Uterus (tissue), 2 donors: ENCODE measurements around the gene UPB1.

ENCODE experiments used
- CTCF ChIP-seq, 4 experiments: fragments of 200-600 bp in 2 of 4; fragments of 450-650 bp in 2 of 4; sonication (generic) in 2 of 4; IDR thresholded peaks; one replicate each; pipeline ENCODE4 v1.5.1; 2016 to 2019; ENCODE audit warnings: antibody characterized with exemption in 4 of 4, mild to moderate bottlenecking in 2 of 4, moderate library complexity in 1 of 4
- POLR2A ChIP-seq, 2 donors: fragments of 450-650 bp; IDR thresholded peaks; one replicate each; pipeline ENCODE4 v1.6.1; 2016; ENCODE audit warnings: antibody characterized with exemption in 2 of 2, mild to moderate bottlenecking in 1 of 2, moderate library complexity in 1 of 2

DNA sequence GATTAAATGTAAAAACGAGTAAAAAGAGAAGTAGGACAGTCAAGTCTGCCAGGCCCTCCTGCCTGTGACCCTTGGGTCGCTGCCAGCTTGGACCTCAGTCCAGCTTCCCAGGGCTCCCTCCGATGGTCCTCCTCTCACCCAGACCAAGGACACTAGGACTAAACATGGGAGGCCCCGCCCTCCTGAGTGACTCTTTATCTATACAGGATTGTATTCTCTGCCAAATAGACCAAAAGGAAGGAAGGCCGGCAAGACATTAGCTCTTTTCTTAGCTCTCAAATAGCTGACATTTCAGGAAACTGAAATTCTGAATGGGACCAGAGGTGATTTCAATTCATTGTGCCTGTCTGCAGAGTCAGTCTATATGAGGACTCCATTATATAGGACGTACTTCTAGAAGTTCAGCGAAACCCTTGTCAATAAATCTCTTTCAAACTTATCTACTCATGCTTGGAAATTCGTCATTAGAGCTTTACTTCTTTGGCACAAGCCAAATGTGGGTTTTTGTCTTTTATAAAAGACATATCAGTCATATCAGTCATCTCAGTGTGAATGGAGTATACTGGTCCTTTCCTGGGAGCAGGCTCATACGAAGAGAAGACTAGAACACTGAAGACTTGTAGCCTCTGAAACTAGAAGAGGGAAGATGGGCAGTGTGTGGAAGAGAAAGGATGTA lies 39.2 kb upstream of the UPB1 start:
- no peak for TF ChIP-seq POLR2A (IDR thresholded peaks at IDR 0.05)
- TF ChIP-seq CTCF (IDR thresholded peaks at IDR 0.05): no peak
